Lung microvascular endothelial cell (primary cell): ENCODE measurements around the gene SNTB2. TPM values are rescaled to one million over a fixed set of nuclear protein-coding genes. Genes with fewer than 3 reads are reported as not detected.
"Not testable (repeated sequence)": the region's sequence is repeated elsewhere in the genome, so short reads cannot be mapped to it uniquely, and the experiment has no call there.

Experiments
- DNase-seq, 2 donors: peaks; one replicate each; pipeline versions ENCODE4 v3.0.0 to v3.0.0-alpha.2; 2010; ENCODE audit warnings: low read depth in 2 of 2
- total RNA-seq: library from RNA; depleted of rRNA; stranded (reverse); fragments of >200 nt; gene quantifications from 2 replicates; pipeline ENCODE4 v1.2.1, GENCODE V29; 2014

The SNTB2 gene
- total RNA-seq, 1 donor from 2014 or later: 72.0 TPM

DNA sequence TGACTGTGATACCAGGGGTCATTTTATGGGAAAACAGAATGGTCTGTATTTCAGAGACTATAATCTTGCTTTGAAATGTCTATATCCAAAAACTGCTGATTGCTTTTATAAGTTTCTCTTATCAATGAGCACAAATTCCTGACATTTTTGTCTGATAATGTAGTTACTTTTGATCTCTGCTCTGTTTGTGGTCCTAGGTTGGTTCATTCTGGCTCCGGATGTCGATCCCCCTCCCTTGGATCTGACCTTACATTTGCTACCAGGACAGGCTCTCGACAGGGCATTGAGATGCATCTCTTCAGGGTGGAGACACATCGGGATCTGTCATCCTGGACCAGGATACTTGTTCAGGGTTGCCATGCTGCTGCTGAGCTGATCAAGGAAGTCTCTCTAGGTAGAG, 96.9 kb downstream of the SNTB2 start:
- DNase-seq: no peak

DNA sequence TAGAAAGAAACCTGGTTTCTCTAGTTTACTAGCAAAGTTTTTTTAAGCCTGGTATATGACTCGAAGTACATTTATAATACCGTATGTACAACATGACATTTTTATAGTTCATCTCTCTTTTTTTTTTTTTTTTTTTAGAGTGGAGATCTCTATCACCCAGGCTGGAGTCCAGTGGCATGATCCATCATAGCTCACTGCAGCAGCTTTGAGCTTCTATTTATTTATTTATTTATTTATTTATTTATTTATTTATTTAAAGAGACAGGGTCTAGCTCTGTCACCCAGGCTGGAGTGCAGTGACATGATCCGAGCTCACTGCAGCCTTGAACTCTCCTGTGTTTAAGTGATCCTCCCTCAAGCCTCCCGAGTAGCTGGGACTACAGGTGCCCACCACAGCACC, 98.3 kb downstream of the SNTB2 start:
- DNase-seq: no peak

DNA sequence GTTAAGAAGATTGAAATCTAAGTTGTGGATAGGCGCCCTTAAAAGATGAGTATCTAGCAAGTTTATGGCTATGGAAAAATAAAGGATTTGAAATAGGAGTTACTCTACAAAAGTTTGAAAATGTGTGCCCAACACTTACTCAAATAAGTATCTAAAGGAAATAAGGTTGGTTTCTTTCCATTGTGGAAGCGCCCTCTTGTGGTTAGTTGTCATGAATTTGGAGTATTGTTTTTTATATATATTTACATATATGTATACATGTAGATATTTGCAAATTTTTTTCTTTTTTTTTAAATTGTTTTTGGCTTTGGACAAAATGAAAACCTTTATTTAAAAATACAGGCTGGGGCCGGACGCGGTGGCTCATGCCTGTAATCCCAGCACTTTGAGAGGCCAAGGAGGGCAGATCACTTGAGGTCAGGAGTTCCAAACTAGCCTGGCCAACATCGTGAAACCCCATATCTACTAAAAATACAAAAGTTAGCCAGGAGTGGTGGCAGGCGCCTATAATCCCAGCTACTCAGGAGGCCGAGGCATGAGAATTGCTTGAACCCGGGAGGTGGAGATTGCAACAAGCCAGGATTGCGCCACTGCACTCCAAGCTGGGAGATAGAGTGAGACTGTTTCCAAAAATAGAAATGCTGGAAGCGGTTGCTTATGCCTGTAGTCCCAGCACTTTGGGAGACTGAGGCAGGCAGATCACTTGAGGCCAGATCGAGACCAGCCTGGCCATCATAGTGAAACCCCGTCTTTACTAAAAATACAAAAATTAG, 100.2 kb downstream of the SNTB2 start:
- peak; percentile 73 to 85 for DNase-seq

- DNase-seq: not testable (repeated sequence)
Observed at GRCh38 chr16:69291657-69292056, 104.7 kb downstream of the SNTB2 start.

DNA sequence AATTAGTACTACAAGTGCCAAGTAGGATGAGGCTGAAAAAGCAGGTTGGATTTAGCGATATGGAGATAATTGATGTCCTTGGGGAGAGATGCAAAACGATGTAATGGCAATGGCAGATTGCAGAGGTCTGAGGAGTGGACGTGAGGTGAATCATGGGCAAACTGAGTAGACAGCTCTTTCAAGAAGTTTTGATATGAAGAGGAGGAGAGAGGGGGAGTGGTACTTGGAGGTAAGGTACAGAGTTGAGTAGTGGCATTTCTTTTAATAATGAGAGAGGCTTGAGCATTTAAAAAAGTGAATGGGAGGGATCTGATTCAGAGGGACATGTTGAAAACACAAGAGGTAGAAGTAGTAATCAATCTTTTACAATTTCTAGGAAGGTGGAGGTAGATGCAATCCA, 106.4 kb downstream of the SNTB2 start:
- no peak for DNase-seq

DNA sequence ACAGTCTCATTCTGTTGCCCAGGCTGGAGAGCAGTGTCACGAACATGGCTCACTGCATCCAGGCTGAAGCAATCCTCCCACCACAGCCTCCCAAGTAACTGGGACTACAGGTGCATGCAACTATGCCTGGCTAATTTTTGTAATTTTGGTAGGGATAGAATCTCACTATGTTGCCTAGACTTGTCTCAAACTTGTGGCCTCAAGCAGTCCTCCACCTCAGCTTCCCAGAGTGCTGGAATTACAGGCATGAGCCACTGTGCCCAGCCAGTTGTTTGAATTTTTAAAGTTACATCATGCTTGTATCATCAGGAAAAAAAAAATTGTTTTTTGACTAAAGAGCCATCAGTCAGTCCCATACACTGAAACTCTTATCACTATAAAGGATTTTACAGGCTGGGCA, 107.1 kb downstream of the SNTB2 start:
- DNase-seq: no peak

DNA sequence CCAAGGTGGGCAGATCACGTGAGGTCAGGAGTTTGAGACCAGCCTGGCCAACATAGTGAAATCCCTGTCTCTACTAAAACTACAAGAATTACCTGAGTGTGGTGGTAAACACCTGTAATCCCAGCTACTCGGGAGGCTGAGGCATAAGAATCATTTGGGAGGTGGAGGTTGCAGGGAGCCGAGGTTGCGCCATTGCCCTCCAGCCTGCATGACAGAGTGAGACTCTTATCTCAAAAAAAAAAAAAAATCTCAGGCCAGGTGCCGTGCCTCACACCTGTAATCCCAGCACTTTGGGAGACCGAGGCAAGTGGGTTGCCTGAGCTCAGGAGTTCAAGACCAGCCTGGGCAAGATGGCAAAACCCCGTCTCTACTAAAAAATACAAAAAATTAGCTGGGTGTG, 109.8 kb downstream of the SNTB2 start:
- DNase-seq: not testable (repeated sequence)

DNA sequence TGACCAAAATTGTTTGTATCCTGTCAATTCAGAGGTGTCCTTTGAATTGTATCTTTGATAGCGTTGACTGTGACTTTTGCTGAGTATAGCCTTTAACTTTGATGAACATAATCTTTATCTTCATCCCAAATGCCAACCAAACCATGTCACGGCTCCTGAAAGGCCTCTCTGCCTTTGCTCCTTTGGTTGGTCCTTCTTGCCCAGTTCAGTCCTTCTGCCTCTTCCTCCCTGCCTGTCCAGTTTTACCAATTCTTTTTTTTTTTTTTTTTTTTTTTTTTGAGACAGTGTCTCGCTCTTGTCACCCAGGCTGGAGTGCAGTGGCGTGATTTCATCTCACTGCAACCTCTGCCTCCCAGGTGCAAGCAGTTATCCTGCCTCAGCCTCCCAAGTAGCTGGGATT, 111.3 kb downstream of the SNTB2 start:
- DNase-seq: no peak

DNA sequence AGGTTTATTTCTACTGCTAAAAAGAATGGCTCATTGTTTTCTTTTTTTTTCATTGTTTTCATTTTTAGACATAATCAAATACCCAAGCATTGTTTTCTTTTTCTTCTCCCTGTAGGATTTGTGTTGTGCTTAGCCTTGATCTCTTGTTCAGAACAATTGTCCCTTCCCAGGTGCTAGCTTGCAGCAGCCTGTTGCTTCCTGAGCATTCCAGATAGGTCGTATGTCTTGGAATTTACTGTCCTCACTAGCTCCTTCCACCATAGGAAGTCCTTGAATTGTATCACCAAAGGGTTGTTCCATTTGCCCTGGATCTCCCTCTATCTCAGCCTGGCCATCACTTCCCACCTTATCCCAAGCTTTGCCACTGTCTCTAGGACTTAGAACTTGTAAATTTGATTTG, 114.2 kb downstream of the SNTB2 start:
- peak in 1 of 2 donors; percentile 24 for DNase-seq

- peak in 1 of 2 donors; percentile 41 for DNase-seq
Observed at GRCh38 chr16:69301861-69302260, 114.9 kb downstream of the SNTB2 start.

DNA sequence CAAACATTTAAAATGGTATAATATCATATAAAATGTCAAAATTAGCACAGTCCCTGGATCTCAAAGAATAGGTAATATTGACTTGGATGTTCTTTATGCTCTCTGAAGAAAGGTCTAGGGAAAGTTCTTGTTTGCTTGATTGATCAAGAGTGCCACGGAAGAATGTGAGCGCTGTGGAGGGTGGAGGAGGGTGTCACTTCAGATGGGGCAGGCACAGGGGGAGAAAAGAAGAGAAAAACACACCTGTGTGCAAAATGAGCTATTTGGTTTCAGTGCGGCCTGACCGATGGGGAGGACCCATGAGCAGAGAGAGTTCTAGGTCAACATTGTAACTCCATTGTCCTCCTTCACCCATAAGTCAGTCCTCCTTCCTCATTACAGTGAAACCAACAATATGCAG, 115.3 kb downstream of the SNTB2 start:
- DNase-seq: no peak

- no peak for DNase-seq
Observed at GRCh38 chr16:69306031-69306430, 119.1 kb downstream of the SNTB2 start.

DNA sequence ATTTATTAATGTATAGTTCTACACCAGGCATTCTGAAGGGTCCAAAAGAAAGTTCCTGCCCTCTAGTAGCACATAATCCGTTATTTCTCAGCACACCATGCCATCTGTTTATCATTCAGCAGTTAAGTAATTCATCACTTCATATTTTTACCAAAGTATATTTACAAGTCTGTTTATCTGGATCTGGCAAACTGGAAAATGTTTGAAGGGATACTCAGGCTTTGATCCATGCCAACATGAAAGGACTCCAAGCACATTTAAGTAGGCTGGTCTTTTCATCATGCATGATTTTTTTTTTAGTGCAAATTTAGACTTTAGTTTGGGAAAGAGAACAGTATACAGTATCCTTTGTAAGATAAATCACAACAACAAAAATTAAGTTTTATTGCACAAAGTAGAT, 120.1 kb downstream of the SNTB2 start:
- DNase-seq: no peak

- DNase-seq: no peak
Observed at GRCh38 chr16:69307856-69308255, 120.9 kb downstream of the SNTB2 start.

- DNase-seq: no peak
Observed at GRCh38 chr16:69309316-69309715, 122.4 kb downstream of the SNTB2 start.

GRCh38 chr16:69310653-69311532, 123.9 kb downstream of the SNTB2 start, which contains the start of gene VPS4A:
Gene VPS4A, plus strand, starts transcription at chr16:69311350. Its CDS starts 162 bp downstream, at chr16:69311512.
- peak; percentile 97 to 98 for DNase-seq

- peak; percentile 25 to 35 for DNase-seq
Observed at GRCh38 chr16:69311533-69312387, 124.8 kb downstream of the SNTB2 start.

DNA sequence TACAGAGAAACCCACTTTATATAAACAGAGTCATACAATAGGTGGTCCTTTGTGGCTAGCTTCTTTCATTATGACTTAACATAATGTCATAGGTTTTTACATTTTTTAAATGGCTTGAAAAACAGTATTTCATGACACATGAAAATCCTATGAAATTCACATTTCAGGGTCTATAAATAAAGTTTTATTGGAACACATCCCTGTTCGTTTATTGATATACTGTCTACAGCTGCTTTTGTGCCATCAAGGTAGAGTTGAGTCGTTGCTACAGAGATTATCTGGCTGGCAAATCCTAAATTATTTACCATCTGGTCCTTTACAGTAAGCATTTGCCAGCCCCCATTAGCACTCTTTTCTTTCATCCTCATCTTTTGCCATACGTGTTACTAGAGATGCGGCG, 126.5 kb downstream of the SNTB2 start:
- DNase-seq: no peak

- DNase-seq: no peak
Observed at GRCh38 chr16:69314534-69314933, 127.6 kb downstream of the SNTB2 start.

GRCh38 chr16:69315486-69316311, 128.7 kb downstream of the SNTB2 start:
- DNase-seq: no peak

DNA sequence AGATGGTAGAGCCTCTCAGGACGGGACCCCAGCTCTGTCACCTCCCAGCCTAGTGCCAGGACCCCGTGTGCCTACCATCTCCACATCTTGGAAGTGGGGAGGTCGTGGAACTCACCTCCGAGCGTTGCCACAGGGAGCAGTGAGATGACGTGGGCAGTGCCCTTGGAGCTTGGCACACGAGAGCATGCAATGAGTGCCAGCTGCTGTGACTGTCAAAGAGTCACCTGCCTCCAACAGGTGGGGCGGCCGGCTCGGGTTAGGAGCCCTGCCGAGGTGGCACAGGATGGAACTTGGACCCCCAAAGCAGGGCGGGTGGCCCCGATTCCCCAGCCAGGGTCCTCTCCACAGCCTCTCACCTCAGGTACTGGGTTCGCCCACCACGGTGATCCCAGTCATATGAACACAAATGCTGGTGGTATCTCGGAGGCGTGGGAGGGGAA, 129.7 kb downstream of the SNTB2 start:
- DNase-seq: no peak
